Mucosa of descending colon (tissue), 3 donors: Measurements from ENCODE around the gene MYO1G. TPM values are rescaled to one million over a fixed set of nuclear protein-coding genes. Genes with fewer than 3 reads are reported as not detected.

Source experiments
- ATAC-seq: fragments of 200-7000 bp; cut with Tn5 transposase; one replicate; pipeline ENCODE4 v1.9.1; 2020; ENCODE audit warnings: mild to moderate bottlenecking, moderate library complexity
- DNase-seq, 3 donors: peaks; one replicate each; pipeline ENCODE4 v3.0.0-alpha.2; 2020
- H3K36me3 ChIP-seq: fragments of 200-600 bp; one replicate; pipeline ENCODE4 v1.8.0; 2021; ENCODE audit warnings: low read depth, mild to moderate bottlenecking
- H3K4me1 ChIP-seq: fragments of 200-600 bp; one replicate; pipeline ENCODE4 v1.8.0; 2021; ENCODE audit warnings: low read depth, mild to moderate bottlenecking
- H3K4me3 ChIP-seq: fragments of 200-600 bp; one replicate; pipeline ENCODE4 v1.8.0; 2021; ENCODE audit warnings: mild to moderate bottlenecking
- H3K9me3 ChIP-seq: fragments of 200-600 bp; one replicate; pipeline ENCODE4 v1.8.0; 2021; ENCODE audit warnings: mild to moderate bottlenecking
- intact Hi-C, 2 donors: fragments of 100-400 bp; cut with DNase I in 1 of 2; cut with micrococcal nuclease in 1 of 2; formaldehyde crosslinking; loops; one replicate each; pipeline versions ENCODE4 v1.11.0 to v1.11.1; 2022; cut with DNase I, micrococcal nuclease
- total RNA-seq, 3 donors: library from RNA; stranded (reverse); fragmentation: NEBNext Ultra II Directional in 2 of 3; extraction: Animal tissue kit (Norgen Biotek cat#: 25700) in 2 of 3; gene quantifications; one replicate each; pipeline versions ENCODE4 v1.2.1 to v1.2.4, GENCODE V29; 2021 to 2023
- TF ChIP-seq, protein P1 (sequence below): fragments of 200-600 bp; IDR thresholded peaks from one replicate; pipeline ENCODE4 v1.8.0; 2022; ENCODE audit warnings: antibody characterized with exemption, mild to moderate bottlenecking
- donor health status: DM: no; HTN: no; CAD: no; lungs with moderate emphysema.
- donor health status: DM: no; HTN: no; CAD: no.
- donor health status: DM: no; HTN: yes; CAD: no.

Gene MYO1G
- total RNA-seq, 3 donors from 2014 or later, result 3.8 to 6.9 (median 3.9) TPM

DNA sequence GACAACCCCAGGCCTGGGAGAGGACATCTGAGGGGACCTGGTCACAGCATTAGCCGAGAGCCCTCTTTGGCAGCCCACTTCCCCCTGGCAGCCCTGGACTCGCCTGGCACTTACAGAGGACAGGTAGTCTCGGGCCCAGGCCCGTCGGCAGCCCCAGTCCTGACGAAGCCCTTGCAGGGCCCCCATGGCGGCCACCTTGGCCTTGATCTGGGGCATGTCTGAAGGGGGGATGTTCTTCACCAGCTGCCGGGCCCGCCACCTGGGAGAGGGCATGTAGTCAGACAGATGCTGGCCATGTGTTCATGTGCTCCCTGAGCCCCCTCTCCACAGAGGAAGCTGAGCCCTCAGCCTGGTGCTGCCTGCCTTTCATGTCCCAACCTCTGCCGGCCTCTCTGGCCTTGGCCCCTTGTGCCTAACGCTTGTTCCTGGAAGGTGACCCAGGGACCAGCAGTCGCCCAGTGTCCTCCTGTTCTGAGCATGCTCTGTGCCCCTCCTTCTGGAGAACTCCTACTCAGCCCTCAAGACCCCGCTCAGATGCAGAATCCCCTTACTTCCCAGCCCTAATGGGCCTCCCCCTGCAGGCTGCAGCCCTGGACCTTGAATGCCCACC, 13.9 kb downstream of the MYO1G start:
- TF ChIP-seq, protein P1, sequence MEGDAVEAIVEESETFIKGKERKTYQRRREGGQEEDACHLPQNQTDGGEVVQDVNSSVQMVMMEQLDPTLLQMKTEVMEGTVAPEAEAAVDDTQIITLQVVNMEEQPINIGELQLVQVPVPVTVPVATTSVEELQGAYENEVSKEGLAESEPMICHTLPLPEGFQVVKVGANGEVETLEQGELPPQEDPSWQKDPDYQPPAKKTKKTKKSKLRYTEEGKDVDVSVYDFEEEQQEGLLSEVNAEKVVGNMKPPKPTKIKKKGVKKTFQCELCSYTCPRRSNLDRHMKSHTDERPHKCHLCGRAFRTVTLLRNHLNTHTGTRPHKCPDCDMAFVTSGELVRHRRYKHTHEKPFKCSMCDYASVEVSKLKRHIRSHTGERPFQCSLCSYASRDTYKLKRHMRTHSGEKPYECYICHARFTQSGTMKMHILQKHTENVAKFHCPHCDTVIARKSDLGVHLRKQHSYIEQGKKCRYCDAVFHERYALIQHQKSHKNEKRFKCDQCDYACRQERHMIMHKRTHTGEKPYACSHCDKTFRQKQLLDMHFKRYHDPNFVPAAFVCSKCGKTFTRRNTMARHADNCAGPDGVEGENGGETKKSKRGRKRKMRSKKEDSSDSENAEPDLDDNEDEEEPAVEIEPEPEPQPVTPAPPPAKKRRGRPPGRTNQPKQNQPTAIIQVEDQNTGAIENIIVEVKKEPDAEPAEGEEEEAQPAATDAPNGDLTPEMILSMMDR, result no peak
- H3K9me3 ChIP-seq, result no peaks in the 10 kb centered on the region
- ATAC-seq, result no peak
- H3K4me1 ChIP-seq, result peaks cover 12% of the 10 kb centered on the region
- intact Hi-C loops, result no loop called here
- H3K36me3 ChIP-seq, result no peaks in the 10 kb centered on the region
- no peak for DNase-seq
- no peak overlapping the region for H3K4me3 ChIP-seq

DNA sequence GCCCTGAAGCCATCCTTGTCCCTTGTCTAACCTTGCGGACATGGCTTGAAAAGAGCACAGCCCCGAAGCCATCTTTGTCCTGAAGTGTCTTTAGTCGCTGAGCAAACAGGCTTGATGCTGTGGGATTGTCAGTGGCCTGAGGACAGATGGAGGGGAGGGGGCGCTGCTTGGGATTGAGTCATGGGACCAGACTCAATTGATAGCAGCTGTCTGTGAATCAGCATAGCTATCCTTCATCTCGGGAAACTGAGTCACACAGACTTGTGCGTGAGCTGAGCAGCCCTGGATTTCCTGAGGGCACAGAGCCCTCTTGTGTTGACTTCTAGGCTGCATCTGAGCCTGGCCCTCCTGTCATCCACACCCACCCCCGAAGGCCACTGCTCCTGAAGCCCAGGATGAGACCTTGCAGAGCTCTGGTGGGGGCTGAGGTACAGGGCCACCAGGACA, 14.4 kb downstream of the MYO1G start:
- intact Hi-C loops, result no loop called here
- Histone ChIP-seq H3K36me3 (no peaks in the 10 kb centered on the region), H3K9me3 (no peaks in the 10 kb centered on the region), H3K4me1 (peaks cover 12% of the 10 kb centered on the region), H3K4me3 (no peak overlapping the region)
- TF ChIP-seq, protein P1, result no peak
- ATAC-seq (no peak), DNase-seq (no peak)

DNA sequence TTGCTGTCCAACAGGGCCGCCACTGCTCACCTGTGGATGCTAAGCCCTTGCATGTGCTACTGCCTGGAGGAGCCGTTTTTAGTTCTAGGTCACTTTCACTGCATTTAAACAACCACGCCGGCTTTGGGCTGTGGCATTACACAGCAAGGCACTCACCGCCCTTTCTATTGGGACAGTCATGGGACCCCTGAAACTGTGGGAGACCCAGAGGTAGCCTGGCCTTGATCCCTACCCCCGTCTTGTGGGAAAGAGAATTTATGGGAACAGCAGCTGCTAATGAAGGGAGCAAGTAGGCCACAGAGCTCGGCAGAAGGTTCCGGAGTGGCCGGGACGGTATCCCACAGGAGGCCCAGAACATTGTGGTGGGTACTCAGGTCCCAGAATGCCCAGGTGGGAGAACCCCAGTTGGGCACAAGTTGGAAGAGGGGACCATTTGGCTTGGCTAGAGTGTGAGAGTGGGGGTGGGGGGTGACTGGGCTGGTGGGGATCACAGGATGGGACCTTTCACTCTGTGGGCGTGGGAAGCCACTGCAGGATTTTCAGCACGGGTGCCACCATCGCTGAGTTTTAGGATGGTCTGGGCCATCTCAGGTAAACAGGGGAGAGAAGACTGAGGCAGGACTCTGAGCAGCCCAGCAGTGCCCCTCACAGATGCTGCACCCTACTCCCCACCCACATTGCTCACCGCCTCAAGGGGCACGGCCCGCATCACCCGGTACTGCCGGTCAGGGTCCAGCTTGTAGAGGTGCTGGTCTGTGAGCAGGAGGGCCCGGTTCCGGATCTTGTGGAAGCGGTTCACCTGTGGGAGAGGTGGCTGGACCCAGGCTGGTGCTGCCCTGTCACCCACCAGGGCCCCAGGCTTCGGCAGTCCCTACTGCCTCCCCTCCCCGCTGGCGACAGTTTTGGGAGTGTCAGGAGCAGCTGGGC, 15.2 kb downstream of the MYO1G start:
- Histone ChIP-seq H3K4me3 (no peak overlapping the region), H3K4me1 (peaks cover 12% of the 10 kb centered on the region), H3K36me3 (no peaks in the 10 kb centered on the region), H3K9me3 (no peaks in the 10 kb centered on the region)
- ATAC-seq (no peak), DNase-seq (no peak)
- intact Hi-C loops, result no loop called here
- TF ChIP-seq, protein P1, result no peak

DNA sequence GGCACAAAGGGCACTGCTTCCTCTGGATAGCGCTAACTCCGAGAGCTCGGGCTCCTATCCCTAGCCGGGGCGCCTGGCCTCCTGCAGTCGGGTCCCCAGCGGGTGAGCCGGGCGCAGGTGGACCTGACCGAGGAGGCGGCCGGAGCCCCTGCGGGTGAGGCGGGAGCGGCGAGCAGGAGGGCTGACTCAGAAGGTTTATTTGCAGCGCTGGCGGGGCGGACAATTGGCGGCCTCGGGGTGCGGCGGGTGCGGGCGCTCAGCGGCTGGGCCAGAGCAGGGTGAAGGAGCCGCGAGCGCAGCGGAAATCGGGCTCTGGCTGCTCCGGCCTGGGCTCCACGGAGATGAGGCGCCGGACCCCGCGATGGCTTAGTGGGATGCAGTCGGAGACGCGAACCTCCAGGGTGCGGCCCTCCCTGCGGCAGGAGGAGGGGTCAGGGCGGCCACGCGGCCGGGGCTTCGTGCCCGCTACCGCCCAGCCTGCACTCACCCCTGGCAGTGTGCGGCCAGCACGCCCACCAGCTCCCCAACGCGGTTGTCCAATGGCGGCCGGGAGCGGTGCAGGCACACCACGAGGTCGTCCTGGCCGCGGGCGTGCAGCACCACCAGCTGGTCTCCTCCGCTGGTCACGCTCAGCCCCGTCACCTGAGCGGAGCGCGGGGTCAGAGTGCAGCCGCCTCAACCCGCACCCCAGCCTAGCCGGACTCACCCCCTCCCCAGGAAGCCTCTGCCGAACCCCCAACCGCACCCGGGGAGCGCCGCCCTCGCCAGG, 16.1 kb downstream of the MYO1G start:
- peak; percentile 49 for ATAC-seq
- no peak for DNase-seq
- no peaks in the 10 kb centered on the region for H3K9me3 ChIP-seq
- intact Hi-C loops, result no loop called here
- TF ChIP-seq, protein P1, result no peak
- H3K36me3 ChIP-seq, result no peaks in the 10 kb centered on the region
- H3K4me1 ChIP-seq, result peaks cover 12% of the 10 kb centered on the region
- no peak overlapping the region for H3K4me3 ChIP-seq

DNA sequence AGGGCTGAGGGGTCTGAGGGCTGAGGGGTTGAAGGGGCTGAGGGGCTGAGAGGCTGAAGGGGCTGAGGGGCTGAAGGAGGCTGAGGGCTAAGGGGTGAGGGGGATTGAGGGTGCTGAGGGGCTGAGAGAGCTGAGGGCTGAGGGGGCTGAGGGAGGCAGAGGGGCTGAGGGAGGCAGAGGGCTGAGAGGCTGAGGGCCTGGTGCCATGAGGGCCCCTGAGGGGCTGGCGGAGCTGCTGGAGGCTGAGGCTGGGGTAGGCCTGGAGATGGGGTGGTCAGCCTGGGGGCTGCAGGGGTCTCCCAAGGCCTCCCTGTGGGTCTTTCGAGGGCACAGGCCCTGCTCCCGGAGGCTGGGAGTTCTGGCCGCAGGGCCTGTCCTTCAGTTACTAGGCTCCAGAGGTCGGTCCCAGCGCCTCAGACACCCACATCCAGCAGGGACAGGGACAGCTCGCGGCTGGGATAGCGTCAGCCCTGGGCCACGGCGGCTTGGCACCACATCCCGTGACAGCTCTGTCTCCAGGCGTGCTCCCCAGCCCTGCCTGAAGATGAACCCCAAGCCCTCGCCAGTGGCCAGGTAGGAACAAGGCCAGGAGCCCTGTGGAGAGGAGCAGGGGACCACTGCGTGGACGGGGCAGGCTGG, 16.9 kb downstream of the MYO1G start:
- TF ChIP-seq, protein P1, result no peak
- DNase-seq, result no peak
- intact Hi-C loops, result no loop called here

More for the DNA sequence above, 16.9 kb downstream of the MYO1G start:
- Histone ChIP-seq H3K4me1 (peaks cover 12% of the 10 kb centered on the region), H3K36me3 (no peaks in the 10 kb centered on the region), H3K9me3 (no peaks in the 10 kb centered on the region), H3K4me3 (no peak overlapping the region)
- ATAC-seq, result peak; percentile 50
